GM12801 (cell line): ENCODE results near the gene INTS3.

ENCODE experiments used
- CTCF ChIP-seq: IDR thresholded peaks from one replicate; pipeline ENCODE4 v1.5.1; 2011; ENCODE audit warnings: control low read depth; ENCODE audit not compliant: insufficient read length; ENCODE audit errors: extremely low read depth

Gene INTS3

GRCh38 chr1:153723687-153724086 lies 4.2 kb upstream of the INTS3 start:
- TF ChIP-seq CTCF, result no peak

GRCh38 chr1:153728305-153729066 lies 636 bp downstream of the INTS3 start:
- no peak for TF ChIP-seq CTCF

- TF ChIP-seq CTCF, result no peak
These were observed 2.7 kb downstream of the INTS3 start for GRCh38 chr1:153730468-153730988.

- no peak for TF ChIP-seq CTCF
These were observed 6.1 kb downstream of the INTS3 start for GRCh38 chr1:153733970-153734369.

GRCh38 chr1:153734396-153735089 lies 6.7 kb downstream of the INTS3 start:
- no peak for TF ChIP-seq CTCF

GRCh38 chr1:153735090-153735420 lies 7.2 kb downstream of the INTS3 start:
- TF ChIP-seq CTCF, result no peak

GRCh38 chr1:153741986-153742385 lies 14.1 kb downstream of the INTS3 start:
- TF ChIP-seq CTCF, result no peak
